NOMO-1 treated with DMSO at 0.1 percent for 48 hours (cell line): ENCODE results near the gene TLN1.

Experiments used
- DNase-seq: peaks from one replicate; lab custom pipeline; 2025; ENCODE audit not compliant: unreplicated experiment; lab: John Stamatoyannopoulos, UW

TLN1 gene

DNA sequence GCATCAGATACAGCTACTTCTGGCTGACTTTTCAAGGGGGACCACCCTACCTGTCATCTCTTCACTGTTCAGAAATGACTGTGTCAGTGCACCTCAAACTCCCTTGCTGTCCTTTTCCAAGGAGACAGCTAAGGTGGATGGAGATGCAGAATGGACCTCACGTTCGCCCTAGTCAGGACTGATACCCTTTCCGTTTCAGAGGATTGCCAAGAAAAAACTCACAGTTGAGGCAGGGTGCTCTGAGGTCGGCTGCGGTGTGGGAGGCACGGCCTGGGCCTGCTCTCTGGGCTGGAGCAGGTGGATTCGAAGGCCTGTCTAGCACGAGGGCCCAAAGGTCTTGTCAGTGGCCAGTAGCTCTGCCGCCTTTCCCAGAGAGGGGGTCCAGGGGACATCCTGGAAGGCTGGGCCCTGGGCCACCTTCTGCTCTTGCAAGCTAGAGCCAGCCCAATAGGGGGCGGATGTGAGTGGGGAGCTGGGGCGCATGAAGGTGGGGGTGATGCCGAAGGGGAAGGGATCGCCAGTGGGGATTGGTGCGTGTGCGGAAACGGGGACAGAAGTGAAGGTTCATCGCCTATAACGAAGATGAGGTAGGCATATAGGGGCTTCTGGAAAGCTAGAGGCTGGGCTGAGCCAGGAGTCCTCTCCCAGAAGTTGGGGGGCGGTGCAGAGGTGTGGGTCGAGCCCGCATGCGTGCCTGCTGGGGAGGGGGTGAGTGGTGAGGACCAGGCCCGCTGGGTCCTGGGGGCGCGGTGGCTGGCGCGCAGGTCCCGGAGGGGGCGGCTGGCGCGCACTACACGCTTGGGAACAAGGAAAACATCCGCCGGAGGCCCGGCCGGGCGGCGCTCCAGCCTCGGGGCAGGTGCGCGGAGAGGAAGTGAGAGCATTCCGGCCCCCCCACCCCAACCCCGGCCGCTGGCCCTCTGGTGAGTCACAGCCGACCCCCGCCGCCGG is 24.6 kb upstream of the TLN1 start:
- DNase-seq = peak; percentile 73

DNA sequence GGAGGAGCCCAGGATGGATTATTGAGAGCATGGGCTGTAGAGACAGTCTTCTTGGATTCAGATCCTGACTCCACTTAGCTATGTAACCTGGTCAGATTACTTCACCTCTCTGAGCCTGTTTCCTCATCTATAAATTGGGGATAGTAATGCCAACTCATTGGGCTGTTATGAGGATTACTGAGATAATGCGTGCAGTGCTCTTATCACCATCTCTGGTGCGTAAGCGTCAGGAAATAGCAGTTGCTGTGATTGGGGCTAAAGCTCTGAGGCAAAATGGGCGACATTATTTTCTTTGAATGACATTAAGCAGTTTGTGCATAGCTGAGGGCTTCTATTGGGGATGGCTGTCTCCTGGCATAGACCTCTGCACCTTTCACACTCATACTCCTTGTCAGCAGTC is 23.1 kb upstream of the TLN1 start:
- no peak for DNase-seq

DNA sequence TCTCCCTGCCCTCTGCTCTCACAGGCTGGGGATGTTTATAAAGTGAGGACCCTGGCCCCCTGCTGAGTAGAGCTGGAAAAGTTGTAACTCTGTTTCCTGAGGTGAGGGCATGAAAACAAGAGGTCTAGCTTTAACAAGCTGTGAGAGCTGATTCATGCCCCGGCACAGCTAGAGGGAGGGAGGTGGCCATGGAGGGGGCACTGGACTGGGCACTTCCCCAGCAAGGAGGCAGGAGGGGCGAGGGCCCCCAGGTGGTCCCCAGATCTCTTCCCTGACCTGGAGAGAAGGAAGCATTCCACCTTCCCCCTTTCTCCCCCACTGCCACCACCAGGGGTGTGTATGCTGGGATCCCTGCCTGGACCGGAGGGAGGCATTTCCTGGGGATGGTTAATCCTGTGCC is 22.3 kb upstream of the TLN1 start, which contains the start of gene MSMP:
Gene MSMP, minus strand, starts transcription at position 13 of the 400 bp plus-strand sequence. CDS start 147 bp downstream, outside the sequence.
- DNase-seq = no peak

- DNase-seq = no peak
These were observed 21.5 kb upstream of the TLN1 start for GRCh38 chr9:35753466-35753865.

DNA sequence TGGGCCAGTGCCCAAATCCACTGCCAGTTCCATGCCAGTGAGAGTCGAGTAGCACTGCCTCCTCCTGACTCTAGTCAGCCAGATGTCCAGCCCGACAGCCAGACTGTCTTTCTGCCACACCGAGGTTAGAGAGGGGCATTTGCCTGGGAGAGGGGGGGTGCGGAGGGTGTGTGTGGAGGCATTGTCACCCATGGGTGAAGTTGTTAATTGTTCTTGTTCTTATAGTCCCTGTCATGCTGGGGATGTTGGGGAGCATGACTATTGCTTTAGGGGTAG is 18.2 kb upstream of the TLN1 start:
- DNase-seq = no peak

DNA sequence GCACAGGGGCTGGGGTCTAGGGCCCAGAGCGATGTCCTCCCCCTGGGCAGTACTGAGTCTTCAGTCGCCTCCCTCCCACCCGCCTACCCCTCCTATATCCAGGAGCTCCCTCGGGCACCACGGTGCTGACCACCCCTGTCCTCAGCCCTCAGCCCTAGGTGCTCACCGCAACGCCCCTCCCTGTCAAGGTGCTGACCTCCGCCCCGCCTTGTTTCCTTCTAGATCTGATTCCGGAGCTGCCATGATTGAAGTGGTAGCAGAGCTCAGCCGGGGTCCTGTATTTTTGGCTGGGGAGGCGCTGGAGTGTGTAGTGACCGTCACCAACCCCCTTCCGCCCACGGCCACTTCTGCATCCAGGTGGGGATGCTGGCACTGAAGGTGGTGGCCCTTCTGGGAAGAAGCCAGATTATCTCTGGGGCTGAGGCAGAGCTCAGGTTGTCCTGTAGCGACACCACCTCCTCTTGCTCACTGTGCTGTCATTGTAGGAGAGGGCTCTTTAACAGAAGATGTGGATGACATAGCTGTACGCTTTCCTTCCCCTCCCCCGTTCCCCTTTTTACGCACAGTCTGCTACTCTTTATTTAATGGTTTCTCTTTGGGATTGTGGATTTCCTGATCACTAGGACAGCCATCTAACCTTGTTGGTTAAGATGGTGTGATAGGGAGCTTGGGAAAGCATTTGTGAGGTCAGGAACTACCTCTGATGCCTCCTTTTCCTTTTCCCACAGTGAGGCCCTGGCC is 17.7 kb upstream of the TLN1 start:
- peak; percentile 42 for DNase-seq

- DNase-seq = peak; percentile 79
These were observed 17.0 kb upstream of the TLN1 start, which contains the start of the genes GBA2 and RGP1 for GRCh38 chr9:35748858-35749514. TSS of gene GBA2 (minus strand) at chr9:35749228. CDS start at chr9:35748704, 524 bp downstream. TSS of gene RGP1 (plus strand) at chr9:35749287. CDS start at chr9:35749756, 469 bp downstream.

- DNase-seq = no peak
These were observed 16.4 kb upstream of the TLN1 start for GRCh38 chr9:35748242-35748857.

- DNase-seq = no peak
These were observed 14.6 kb upstream of the TLN1 start for GRCh38 chr9:35746583-35746982.

DNA sequence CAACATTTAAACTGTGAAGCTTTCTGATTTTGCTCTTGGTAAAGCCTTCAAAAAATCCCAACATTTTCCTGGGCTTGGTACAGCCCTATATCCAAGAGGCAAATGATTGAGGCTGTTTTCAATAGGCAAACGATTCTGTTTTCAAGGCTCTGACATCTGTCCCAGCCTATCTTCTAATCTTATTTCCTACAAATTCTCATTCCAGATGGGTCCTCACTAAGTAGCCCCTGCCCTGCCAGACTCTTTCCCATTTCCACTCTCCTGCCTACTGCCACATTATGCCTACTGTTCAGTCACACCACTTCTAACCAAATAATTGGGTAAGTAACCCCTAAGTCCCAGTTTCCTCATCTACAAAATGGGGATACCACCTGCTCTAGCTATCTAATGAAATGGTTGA is 13.6 kb upstream of the TLN1 start:
- DNase-seq = no peak

- DNase-seq = no peak
These were observed 12.0 kb upstream of the TLN1 start for GRCh38 chr9:35743880-35744518.

DNA sequence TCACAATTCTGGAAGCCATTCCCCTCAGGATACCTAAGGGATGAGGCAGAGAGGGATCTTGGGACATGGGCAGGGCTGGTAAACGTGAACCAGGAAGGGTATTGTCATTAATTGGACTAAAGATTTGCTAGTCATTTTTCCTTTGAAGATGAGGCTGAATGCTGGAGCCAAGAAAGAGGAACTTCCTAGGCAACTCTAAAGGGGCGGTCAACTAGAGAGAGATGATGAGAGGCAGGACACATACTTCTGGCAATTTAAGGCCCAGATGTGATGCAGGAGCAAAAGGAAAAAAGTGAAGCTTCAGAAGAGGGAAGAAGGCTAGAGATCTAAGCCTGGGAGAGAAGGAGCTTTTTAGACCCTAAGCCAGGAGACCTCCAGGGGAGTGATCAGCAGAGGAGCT is 11.5 kb upstream of the TLN1 start:
- DNase-seq = no peak

- DNase-seq = no peak
These were observed 9.7 kb upstream of the TLN1 start for GRCh38 chr9:35741740-35742139.

DNA sequence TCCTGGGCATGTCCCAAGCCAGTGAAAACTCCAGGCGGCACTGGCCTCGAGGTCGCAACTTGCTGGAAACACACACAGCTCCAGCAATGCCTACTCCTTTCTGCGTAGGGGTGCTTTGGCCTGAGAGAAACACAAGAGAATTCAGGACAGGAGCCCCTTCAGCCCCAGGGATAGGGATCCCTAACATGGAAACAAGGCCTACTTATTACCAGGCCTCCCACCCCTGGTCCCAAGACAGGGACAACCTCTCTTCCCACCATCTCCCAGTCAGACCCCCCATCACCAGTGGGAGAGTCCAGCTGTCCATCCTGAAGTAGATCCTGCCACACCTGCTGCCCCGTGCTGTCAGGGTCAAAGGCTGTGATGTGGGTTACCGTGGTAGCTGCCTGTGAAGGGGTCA is 8.2 kb upstream of the TLN1 start:
- no peak for DNase-seq

GRCh38 chr9:35738924-35739323 is 6.9 kb upstream of the TLN1 start:
- no peak for DNase-seq

- DNase-seq = no peak
These were observed 6.2 kb upstream of the TLN1 start for GRCh38 chr9:35738186-35738585.

GRCh38 chr9:35737143-35737542 is 5.1 kb upstream of the TLN1 start:
- no peak for DNase-seq

- DNase-seq = peak; percentile 71
These were observed 4.2 kb upstream of the TLN1 start for GRCh38 chr9:35736201-35736633.

DNA sequence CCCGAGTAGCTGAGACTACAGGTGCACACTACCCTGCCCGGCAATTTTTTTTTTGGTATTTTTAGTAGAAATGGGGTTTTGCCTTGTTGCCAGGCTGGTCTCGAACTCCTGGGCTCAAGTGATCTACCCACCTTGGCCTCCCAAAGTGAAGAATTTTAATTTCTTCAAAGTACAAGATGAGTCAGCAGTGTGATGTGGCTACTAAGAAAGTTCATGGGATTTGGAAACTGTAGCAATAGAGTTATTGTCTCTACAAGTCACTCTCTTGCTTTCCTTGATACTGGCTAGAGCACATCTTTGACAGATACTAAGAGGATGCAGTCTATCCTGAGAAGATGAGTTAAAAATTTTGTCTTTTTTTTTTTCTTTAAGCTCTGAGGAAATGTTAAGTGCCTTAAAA is 2.1 kb upstream of the TLN1 start:
- DNase-seq = no peak

GRCh38 chr9:35732800-35733541 is 976 bp upstream of the TLN1 start:
- DNase-seq = peak; percentile 56
